H1 (cell line): ENCODE results near the gene ANAPC10. TPM values are rescaled to one million over a fixed set of nuclear protein-coding genes. Genes with fewer than 3 reads are reported as not detected.

ENCODE experiments used
- BRCA1 ChIP-seq: IDR thresholded peaks from 2 replicates; pipeline ENCODE4 v1.6.1; 2012; ENCODE audit warnings: low read depth, low read length, improper control_type of control experiment
- FOSL1 ChIP-seq: IDR thresholded peaks from 2 replicates; pipeline ENCODE4 v1.6.1; 2011; ENCODE audit warnings: mild to moderate bottlenecking, low read depth, low read length, moderate library complexity; ENCODE audit not compliant: insufficient read depth
- GABPA ChIP-seq: IDR thresholded peaks from 2 replicates; pipeline ENCODE4 v1.6.1; 2011; ENCODE audit warnings: mild to moderate bottlenecking, low read length, moderate library complexity, borderline replicate concordance; ENCODE audit not compliant: insufficient read depth
- POLR2A ChIP-seq, 2 experiments: IDR thresholded peaks; 1 replicate in 1 of 2; 2 replicates in 1 of 2; pipeline ENCODE4 v1.6.1; 2011; ENCODE audit warnings: low read depth in 2 of 2, low read length in 2 of 2, mild to moderate bottlenecking in 2 of 2; ENCODE audit errors: control extremely low read depth in 1 of 2
- YY1 ChIP-seq: IDR thresholded peaks from 2 replicates; pipeline ENCODE4 v1.6.1; 2011; ENCODE audit warnings: low read depth, mild to moderate bottlenecking, low read length
- polyA plus RNA-seq, 7 experiments: library from polyadenylated mRNA; depleted of rRNA in 3 of 7; stranded (reverse) in 5 of 7; unstranded in 2 of 7; fragments of >200 nt in 5 of 7; fragments of 200-250 nt in 2 of 7; gene quantifications; 1 replicate in 5 of 7; 2 replicates in 1 of 7; 4 replicates in 1 of 7; pipeline versions ENCODE4 v1.2.1 to v1.2.3, GENCODE V29; 2011 to 2013; ENCODE audit warnings: missing spikeins in 2 of 7, mixed read lengths in 2 of 7
- total RNA-seq: library from RNA; stranded (reverse); fragmentation: NEBNext Ultra II Directional; extraction: Animal tissue kit (Norgen Biotek cat#: 25700); gene quantifications from 2 replicates; pipeline ENCODE4 v1.2.1, GENCODE V29; 2021

ANAPC10 gene
- total and polyA plus RNA-seq, 2 of the 8 experiments (the other 6 are each of a cell fraction or from before 2014, with no cell fraction given), result 17.6 to 23.3 TPM

GRCh38 chr4:145041378-145041777 is 56.6 kb downstream of the ANAPC10 start (continued):
- TF ChIP-seq GABPA (no peak), YY1 (no peak), POLR2A (IDR thresholded peaks at IDR 0.05; ENCODE audit: control extremely low read depth in 1 of 2, low read depth in 2 of 2, low read length in 2 of 2) (no peak), BRCA1 (no peak), FOSL1 (no peak)
